DMS79 treated with DMSO at 0.1 percent for 48 hours (cell line): ENCODE data around the gene KCNQ5.
"Not testable (repeated sequence)": the region's sequence is repeated elsewhere in the genome, so short reads cannot be mapped to it uniquely, and the experiment has no call there.

ENCODE experiments used
- DNase-seq: peaks from one replicate; lab custom pipeline; 2025; lab: John Stamatoyannopoulos, UW

Gene KCNQ5

DNA sequence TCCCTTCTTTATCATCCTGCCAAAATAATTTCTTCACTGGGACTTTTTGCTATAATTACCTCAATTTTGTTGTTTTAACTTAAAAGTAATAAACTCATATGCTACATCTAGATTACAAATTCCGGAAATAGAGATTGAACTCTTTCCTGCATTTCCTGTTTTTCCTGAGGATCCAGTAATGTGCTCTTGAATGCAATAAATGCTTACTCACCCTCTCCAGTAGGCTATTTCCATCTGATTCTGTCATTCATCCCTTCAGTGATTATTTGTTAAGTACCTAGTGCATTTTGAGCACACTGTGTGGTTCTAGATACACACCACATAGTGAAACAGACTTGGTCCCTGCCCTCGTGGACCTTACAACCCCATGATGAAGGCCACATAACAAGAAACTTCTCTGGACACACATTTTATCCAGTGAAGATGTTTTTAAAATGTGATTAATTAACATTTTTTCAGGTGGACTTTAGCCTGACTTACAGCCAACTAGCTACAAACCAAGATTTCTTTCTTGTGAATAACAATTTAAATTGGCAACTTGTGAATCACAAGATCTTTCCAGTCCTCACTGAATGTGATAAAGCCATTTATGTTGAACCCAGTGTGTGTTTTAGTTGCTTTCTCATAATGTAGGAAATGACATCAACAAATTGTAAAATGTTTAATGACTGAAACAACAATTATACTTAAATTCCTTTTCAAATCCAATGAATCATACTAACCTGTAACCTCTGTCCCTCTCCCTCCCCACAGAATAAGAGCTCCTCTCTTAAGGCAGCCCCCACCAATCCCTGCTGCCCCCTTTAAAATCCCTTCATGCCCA, 331.2 kb downstream of the KCNQ5 start:
- DNase-seq, result no peak

GRCh38 chr6:72953971-72954381, 332.1 kb downstream of the KCNQ5 start:
- no peak for DNase-seq

- DNase-seq, result no peak
Measured at GRCh38 chr6:72954716-72955115, 332.9 kb downstream of the KCNQ5 start.

DNA sequence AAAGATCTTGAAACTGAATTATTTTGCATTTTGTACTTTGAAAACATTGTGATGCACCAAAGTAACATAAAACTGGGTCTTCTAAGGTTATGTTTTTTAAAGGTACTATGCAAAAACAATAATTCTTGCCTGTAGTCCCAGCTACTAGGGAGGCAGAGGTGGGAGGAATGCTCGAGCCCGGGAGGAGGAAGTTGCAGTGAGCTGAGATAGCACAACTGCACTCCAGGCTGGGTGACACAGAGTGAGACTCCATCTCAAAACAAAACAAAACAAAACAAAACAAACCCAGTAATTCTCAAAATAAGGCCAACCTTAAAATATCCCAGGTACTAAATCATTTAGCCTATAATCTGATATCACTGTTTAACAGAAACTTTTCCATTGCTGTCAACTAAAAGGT, 333.8 kb downstream of the KCNQ5 start:
- no peak for DNase-seq

- DNase-seq, result no peak
Measured at GRCh38 chr6:72956272-72956671, 334.4 kb downstream of the KCNQ5 start.

DNA sequence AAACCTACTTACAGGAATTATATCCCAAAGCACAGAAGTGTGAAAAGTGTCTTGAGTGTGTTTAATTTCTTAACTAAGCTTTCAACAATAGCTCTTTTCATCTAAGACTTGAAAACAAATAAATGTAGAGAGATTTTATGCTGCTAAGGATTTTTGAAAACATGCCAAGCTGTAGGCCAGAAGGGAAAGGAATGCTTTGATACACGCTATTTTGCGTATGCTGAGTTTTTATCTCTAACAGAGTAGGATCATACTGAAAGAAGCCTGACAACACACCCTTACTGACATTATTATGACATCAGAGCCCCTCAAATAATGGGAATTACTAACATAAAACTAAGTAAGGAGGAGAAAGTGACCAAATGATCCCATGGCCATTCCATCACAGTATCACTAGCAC, 338.0 kb downstream of the KCNQ5 start:
- DNase-seq, result no peak

DNA sequence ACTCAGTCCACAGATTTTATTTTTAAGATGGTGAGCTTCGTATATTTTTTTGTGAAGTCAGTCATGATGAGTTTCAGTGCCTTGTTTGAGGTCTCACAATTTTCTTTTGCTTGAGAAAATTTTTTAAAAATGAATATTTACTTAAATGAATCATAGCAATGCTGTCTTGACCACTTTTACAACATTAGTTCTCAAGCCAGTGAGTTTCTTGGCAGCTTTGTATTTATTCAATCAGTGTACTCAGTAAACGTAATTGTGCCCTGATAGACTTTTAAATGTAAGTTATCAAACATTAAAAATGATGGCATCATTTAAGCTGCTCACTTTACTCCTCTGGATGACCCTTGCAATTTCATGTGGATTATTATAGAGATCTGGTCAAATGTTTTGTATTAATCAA, 342.1 kb downstream of the KCNQ5 start:
- no peak for DNase-seq

GRCh38 chr6:72966628-72967280, 344.9 kb downstream of the KCNQ5 start:
- DNase-seq, result no peak

DNA sequence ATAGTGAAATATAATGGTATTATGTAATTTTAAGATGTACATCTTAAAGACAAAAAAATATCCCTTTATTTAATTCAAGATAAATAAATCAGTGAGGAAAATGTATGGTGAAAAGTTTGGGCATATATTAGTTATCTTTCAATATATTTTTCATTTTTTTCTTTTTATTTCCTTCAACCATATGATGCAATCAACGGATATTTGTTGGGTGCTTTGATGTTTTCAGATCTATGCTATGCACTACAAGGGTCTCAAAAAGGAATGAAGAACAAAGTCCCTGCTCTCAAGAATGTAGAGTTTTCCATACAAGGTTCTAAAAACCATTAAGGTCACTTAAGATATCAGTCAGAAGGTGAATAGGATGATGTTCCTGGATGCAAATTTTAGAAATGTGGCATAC, 345.5 kb downstream of the KCNQ5 start:
- DNase-seq, result no peak

- DNase-seq, result no peak
Measured at GRCh38 chr6:72968704-72969103, 346.8 kb downstream of the KCNQ5 start.

DNA sequence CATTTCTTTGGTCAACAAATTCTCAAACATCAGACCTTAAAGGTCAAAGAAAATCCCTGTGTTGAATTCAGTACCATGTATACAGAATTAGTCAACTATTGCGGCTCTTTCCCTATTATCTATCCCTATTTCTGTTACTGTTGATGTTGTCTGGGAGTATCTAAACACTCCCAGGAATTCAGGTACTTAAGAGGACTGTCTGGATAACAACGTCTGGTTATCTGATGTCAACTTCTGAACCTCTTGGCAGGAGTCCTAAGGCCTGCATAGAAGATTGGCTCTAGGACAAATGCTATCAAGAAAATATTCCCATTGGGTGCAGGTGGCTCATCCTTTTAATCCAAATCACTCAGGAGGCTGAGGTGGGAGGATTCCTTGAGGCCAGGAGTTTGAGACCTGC, 347.8 kb downstream of the KCNQ5 start:
- DNase-seq, result no peak

- DNase-seq, result no peak
Measured at GRCh38 chr6:72972579-72972978, 350.7 kb downstream of the KCNQ5 start.

GRCh38 chr6:72974276-72974675, 352.4 kb downstream of the KCNQ5 start:
- no peak for DNase-seq

DNA sequence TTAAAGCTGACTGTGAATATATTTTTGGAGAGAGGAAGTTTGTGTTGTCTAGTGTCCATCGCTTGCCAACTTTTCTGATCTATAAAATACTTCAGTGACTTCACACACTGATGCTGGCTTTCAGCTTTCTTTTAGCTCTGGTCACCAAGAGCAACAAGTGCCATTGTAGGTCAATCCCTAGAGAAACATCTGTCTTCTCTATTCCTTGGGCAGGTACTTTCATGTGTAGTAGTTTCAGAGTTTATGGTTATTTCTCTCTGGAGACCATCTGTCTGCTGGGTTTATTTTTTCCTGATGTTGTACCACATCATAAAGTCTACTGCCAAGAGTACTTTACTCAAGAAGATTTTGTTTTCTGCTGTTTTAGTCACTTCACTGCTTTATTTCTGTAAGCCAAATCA, 353.5 kb downstream of the KCNQ5 start:
- DNase-seq, result no peak

GRCh38 chr6:72976484-72976883, 354.6 kb downstream of the KCNQ5 start:
- no peak for DNase-seq

GRCh38 chr6:72977114-72977513, 355.2 kb downstream of the KCNQ5 start:
- no peak for DNase-seq

- not testable (repeated sequence) for DNase-seq
Measured at GRCh38 chr6:72978808-72979207, 356.9 kb downstream of the KCNQ5 start.

- DNase-seq, result not testable (repeated sequence)
Measured at GRCh38 chr6:72984189-72984831, 362.4 kb downstream of the KCNQ5 start.

DNA sequence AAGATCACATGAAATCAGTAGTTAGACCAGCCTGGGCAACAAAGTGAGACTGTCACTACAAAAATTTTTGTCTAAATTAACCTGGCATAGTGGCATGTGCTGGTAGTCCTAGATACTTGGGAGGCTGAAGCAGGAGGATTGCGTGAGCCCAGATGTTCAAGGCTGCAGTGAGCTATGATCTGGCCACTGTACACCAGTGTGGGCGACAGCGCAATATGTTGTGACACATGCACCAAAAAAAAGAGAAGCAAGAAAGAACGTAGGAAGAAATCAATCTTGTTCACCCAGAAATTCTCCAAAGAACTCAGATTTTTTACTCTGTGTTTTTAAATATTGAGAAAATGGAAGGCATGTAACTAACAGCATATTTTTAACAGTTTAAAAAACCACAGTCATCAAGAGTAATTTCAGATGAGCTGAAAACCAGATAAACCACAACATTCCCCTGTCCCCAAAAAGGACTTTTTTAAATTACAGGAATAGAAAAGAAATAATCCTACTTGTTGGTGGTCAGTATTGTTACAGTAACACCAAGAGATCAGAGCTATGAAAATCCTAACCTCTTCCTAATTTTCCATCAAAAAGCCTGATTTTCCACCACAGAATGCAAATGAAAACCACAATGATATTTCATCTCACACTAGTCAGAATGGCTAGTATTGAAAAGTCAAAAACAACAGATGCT, 363.3 kb downstream of the KCNQ5 start:
- DNase-seq, result no peak

GRCh38 chr6:72987301-72987700, 365.4 kb downstream of the KCNQ5 start:
- DNase-seq, result no peak

- no peak for DNase-seq
Measured at GRCh38 chr6:72999995-73000394, 378.1 kb downstream of the KCNQ5 start.

GRCh38 chr6:73000460-73000859, 378.6 kb downstream of the KCNQ5 start:
- DNase-seq, result no peak

DNA sequence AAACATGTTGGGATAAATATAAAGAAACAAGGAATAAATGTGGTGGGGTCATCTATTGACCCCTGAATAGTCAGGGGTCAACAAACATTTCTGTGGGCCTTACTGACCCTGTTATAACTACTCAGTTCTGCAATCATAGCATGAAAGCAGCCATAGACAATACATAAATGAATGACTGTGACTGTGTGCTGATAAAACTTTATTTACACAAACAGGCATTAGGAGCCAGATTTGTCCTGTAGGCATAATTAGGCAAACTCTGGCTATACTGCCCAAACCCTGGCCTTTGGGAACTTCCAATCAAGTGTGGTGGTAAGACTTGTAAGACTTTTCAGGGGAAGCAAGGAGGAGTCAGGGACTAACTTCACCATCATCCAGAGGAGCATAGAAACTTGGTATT, 380.7 kb downstream of the KCNQ5 start:
- DNase-seq, result no peak
